ENCODE measurements around the gene TUFT1. TPM values are rescaled to one million over a fixed set of nuclear protein-coding genes. Genes with fewer than 3 reads are reported as not detected.

Gene TUFT1
- total and polyA plus RNA-seq, 10 donors, result 0.67 to 1.9 (median 1.3) TPM

DNA sequence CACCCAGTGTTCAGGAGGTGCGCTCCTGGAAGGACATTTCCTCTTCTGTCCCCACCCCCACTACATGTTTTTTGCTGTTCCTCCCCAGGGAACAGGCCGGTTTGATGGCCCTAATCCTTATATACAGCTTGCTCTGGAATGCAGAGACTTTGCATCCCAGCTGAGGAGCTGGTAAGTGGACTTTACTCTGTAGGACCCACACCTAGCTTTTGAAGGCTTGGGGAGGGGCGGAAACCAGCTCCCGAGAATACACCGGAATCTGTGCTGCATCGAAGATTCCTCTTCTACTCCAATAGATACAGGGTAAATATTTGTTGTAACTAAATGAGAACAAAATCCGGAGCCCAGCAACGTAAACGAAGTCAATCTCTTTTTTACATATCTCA lies 30.1 kb upstream of the TUFT1 start:
- Histone ChIP-seq H3K9me3 (no peaks in the 10 kb centered on the region), H3K27ac (peak overlapping the region in 1 of 8 donors; percentile 51), H3K4me1 (peaks cover 10 to 38% (median 25%) of the 10 kb centered on the region in 6 donors), H3K4me3 (peak overlapping the region in 1 of 8 donors; percentile 78), H3K36me3 (no peaks in the 10 kb centered on the region), H3K27me3 (replicated peaks in 1 of 7) (peaks cover 0 to 31% (median 0%) of the 10 kb centered on the region in 7 donors)
- 39 to 61% (median 58%) methylated on average over 9 of the region's 9 CpGs for WGBS, 5 donors
- intact Hi-C loops (cut with DNase I; ENCODE audit: low total_unique reads), result no loop called here
- no peak for DNase-seq
- TF ChIP-seq POLR2AphosphoS5 (IDR thresholded peaks at IDR 0.05) (no peak), POLR2A (IDR thresholded peaks at IDR 0.05) (no peak)

GRCh38 chr1:151510614-151510956 lies 29.5 kb upstream of the TUFT1 start:
- peak overlapping the region; percentile 57 to 90 (median 78) for H3K4me3 ChIP-seq
- H3K36me3 ChIP-seq, result no peaks in the 10 kb centered on the region
- DNase-seq, result no peak
- H3K9me3 ChIP-seq, result no peaks in the 10 kb centered on the region
- H3K27ac ChIP-seq, result peak overlapping the region in 6 of 8 donors; percentile 4 to 52 (median 48)
- intact Hi-C loops (cut with DNase I; ENCODE audit: low total_unique reads), result no loop called here
- H3K4me1 ChIP-seq, result peaks cover 10 to 38% (median 25%) of the 10 kb centered on the region in 6 donors
- 5 to 10% (median 7%) methylated on average over 10 of the region's 10 CpGs for WGBS, 5 donors
- TF ChIP-seq POLR2AphosphoS5 (IDR thresholded peaks at IDR 0.05) (no peak), POLR2A (IDR thresholded peaks at IDR 0.05) (no peak)
- TF ChIP-seq, protein P1, sequence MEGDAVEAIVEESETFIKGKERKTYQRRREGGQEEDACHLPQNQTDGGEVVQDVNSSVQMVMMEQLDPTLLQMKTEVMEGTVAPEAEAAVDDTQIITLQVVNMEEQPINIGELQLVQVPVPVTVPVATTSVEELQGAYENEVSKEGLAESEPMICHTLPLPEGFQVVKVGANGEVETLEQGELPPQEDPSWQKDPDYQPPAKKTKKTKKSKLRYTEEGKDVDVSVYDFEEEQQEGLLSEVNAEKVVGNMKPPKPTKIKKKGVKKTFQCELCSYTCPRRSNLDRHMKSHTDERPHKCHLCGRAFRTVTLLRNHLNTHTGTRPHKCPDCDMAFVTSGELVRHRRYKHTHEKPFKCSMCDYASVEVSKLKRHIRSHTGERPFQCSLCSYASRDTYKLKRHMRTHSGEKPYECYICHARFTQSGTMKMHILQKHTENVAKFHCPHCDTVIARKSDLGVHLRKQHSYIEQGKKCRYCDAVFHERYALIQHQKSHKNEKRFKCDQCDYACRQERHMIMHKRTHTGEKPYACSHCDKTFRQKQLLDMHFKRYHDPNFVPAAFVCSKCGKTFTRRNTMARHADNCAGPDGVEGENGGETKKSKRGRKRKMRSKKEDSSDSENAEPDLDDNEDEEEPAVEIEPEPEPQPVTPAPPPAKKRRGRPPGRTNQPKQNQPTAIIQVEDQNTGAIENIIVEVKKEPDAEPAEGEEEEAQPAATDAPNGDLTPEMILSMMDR (IDR thresholded peaks at IDR 0.05 in 8 of 11, conservative IDR thresholded peaks at IDR 0.05 in 3 of 11), result no peak
- peaks cover 0 to 31% (median 0%) of the 10 kb centered on the region in 7 donors for H3K27me3 ChIP-seq (replicated peaks in 1 of 7)

- intact Hi-C loops (cut with DNase I; ENCODE audit: low total_unique reads), result no loop called here
- 0 to 1% (median 1%) methylated on average over 35 to 68 of the region's 68 CpGs for WGBS, 5 donors
Measured at GRCh38 chr1:151510957-151511635, 29.0 kb upstream of the TUFT1 start, which contains the start of gene CGN. CGN (plus strand) TSS chr1:151511387; CDS start chr1:151518520, 7,133 bp downstream.

DNA sequence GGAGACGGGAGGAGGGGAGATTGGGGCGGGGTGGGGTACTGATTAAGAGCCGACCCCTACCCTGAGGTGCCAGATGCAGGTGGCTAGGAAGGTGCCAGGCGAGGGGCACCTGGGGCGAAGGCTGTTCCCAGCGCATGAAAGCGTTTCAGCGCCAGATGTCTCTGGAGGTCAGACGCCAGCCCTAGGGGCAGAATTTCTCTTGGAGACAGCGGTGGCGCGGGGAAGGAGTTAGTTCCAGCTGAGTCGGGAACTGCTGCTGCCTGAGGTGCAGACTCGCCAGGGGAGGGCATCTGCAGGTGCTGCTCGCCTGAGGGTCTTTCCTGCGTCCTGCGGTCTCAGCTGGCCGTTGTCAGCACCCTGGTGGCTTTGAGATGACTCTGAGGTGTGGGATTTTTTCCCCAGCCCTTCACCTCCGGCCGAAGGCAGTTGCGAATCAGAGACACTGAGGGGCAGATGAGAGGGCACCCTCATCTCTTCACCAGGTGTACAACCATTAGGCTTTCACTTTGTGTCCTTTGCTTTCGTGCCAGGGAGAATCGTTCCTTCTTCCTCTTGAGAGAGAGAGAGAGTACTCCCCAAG lies 28.4 kb upstream of the TUFT1 start:
- no peaks in the 10 kb centered on the region for H3K9me3 ChIP-seq
- no peaks in the 10 kb centered on the region for H3K36me3 ChIP-seq
- peaks cover 0 to 31% (median 0%) of the 10 kb centered on the region in 7 donors for H3K27me3 ChIP-seq (replicated peaks in 1 of 7)
- no peak for DNase-seq
- intact Hi-C loops (cut with DNase I; ENCODE audit: low total_unique reads), result no loop called here
- WGBS, 5 donors, result 0 to 1% (median 1%) methylated on average over 5 to 23 of the region's 23 CpGs
- peak overlapping the region; percentile 57 to 90 (median 78) for H3K4me3 ChIP-seq
- peaks cover 10 to 38% (median 25%) of the 10 kb centered on the region in 6 donors for H3K4me1 ChIP-seq
- no peak for TF ChIP-seq POLR2AphosphoS5 (IDR thresholded peaks at IDR 0.05)
- no peak for TF ChIP-seq POLR2A (IDR thresholded peaks at IDR 0.05)
- TF ChIP-seq, protein P1 (IDR thresholded peaks at IDR 0.05 in 8 of 11, conservative IDR thresholded peaks at IDR 0.05 in 3 of 11), result no peak
- peak overlapping the region in 4 of 8 donors; percentile 39 to 52 (median 51) for H3K27ac ChIP-seq

More at GRCh38 chr1:151510957-151511635, 29.0 kb upstream of the TUFT1 start, which contains the start of gene CGN:
- Histone ChIP-seq H3K9me3 (no peaks in the 10 kb centered on the region), H3K36me3 (no peaks in the 10 kb centered on the region), H3K4me3 (peak within 1 kb of the TSS; percentile 57 to 90 (median 78)), H3K4me1 (peaks cover 10 to 38% (median 25%) of the 10 kb centered on the region in 6 donors), H3K27ac (peak within 1 kb of the TSS in 7 of 8 donors; percentile 4 to 52 (median 45)), H3K27me3 (replicated peaks in 1 of 7) (peaks cover 0 to 31% (median 0%) of the 10 kb centered on the region in 7 donors)
- DNase-seq, result peak; percentile 95
- TF ChIP-seq, protein P1 (IDR thresholded peaks at IDR 0.05 in 8 of 11, conservative IDR thresholded peaks at IDR 0.05 in 3 of 11), result no peak
- peak; percentile 66 to 78 (median 73) for TF ChIP-seq POLR2AphosphoS5 (IDR thresholded peaks at IDR 0.05)

Measured in spleen (tissue), 11 donors.